Vagina (tissue), 2 donors: Measurements from ENCODE around the gene KLF3. TPM values are rescaled to one million over a fixed set of nuclear protein-coding genes. Genes with fewer than 3 reads are reported as not detected.

ENCODE experiments used
- DNase-seq, 2 donors: peaks; one replicate each; pipeline ENCODE4 v3.0.0-alpha.2; 2017; ENCODE audit errors: extremely low spot score in 2 of 2
- H3K27ac ChIP-seq: fragments of 200-600 bp; sonication (generic); one replicate; pipeline ENCODE4 v1.5.1; 2019
- H3K27me3 ChIP-seq: fragments of 200-600 bp; sonication (generic); one replicate; pipeline ENCODE4 v1.5.1; 2019
- H3K36me3 ChIP-seq, 2 donors: fragments of 200-600 bp; sonication (generic); one replicate each; pipeline ENCODE4 v1.5.1; 2017 to 2019
- H3K4me1 ChIP-seq: fragments of 200-600 bp; sonication (generic); one replicate; pipeline ENCODE4 v1.5.1; 2019
- H3K4me3 ChIP-seq, 2 donors: fragments of 200-600 bp; sonication (generic); 1 replicate in 1 of 2; 2 replicates in 1 of 2; pipeline ENCODE4 v1.5.1; 2016 to 2019
- H3K9me3 ChIP-seq: fragments of 200-600 bp; sonication (generic); one replicate; pipeline ENCODE4 v1.5.1; 2019
- CTCF ChIP-seq, 3 experiments: fragments of 450-650 bp in 2 of 3; fragments of 200-600 bp in 1 of 3; sonication (generic) in 1 of 3; IDR thresholded peaks; one replicate each; pipeline ENCODE4 v1.5.1; 2017 to 2019; ENCODE audit warnings: antibody characterized with exemption in 3 of 3, mild to moderate bottlenecking in 2 of 3, moderate library complexity in 2 of 3
- POLR2A ChIP-seq, 2 donors: fragments of 450-650 bp; IDR thresholded peaks; one replicate each; pipeline ENCODE4 v1.6.1; 2017; ENCODE audit warnings: antibody characterized with exemption in 2 of 2, mild to moderate bottlenecking in 2 of 2, moderate library complexity in 2 of 2
- POLR2AphosphoS5 ChIP-seq, 2 donors: sonication (generic); formaldehyde crosslinking; IDR thresholded peaks; one replicate each; pipeline ENCODE4 v1.9.0; 2017; ENCODE audit warnings: antibody characterized with exemption in 2 of 2, mild to moderate bottlenecking in 2 of 2, low read depth in 1 of 2; ENCODE audit not compliant: insufficient read depth in 1 of 2
- intact Hi-C: fragments of 100-400 bp; cut with DNase I; formaldehyde crosslinking; loops from one replicate; pipeline ENCODE4 v1.15.1; 2023
- total RNA-seq: library from RNA; depleted of rRNA; stranded (reverse); fragments of >200 nt; gene quantifications from one replicate; pipeline ENCODE4 v1.2.3, GENCODE V29; 2016

KLF3 gene
- total RNA-seq, 1 donor from 2014 or later, result 85.4 TPM

GRCh38 chr4:38639242-38639641 lies 24.8 kb upstream of the KLF3 start:
- H3K9me3 ChIP-seq, result no peaks in the 10 kb centered on the region
- H3K27me3 ChIP-seq, result no peaks in the 10 kb centered on the region
- DNase-seq, result no peak
- intact Hi-C loops, result no loop called here
- H3K36me3 ChIP-seq, result no peaks in the 10 kb centered on the region
- no peak overlapping the region for H3K4me3 ChIP-seq
- H3K27ac ChIP-seq, result no peak overlapping the region
- peaks cover 2% of the 10 kb centered on the region for H3K4me1 ChIP-seq
- TF ChIP-seq POLR2AphosphoS5 (IDR thresholded peaks at IDR 0.05; ENCODE audit: insufficient read depth in 1 of 2, low read depth in 1 of 2) (no peak), POLR2A (IDR thresholded peaks at IDR 0.05) (no peak)

- DNase-seq, result no peak
- Histone ChIP-seq H3K27ac (no peak overlapping the region), H3K27me3 (no peaks in the 10 kb centered on the region), H3K4me1 (no peaks in the 10 kb centered on the region), H3K9me3 (no peaks in the 10 kb centered on the region), H3K36me3 (no peaks in the 10 kb centered on the region), H3K4me3 (no peak overlapping the region)
- intact Hi-C loops, result no loop called here
- TF ChIP-seq POLR2AphosphoS5 (IDR thresholded peaks at IDR 0.05; ENCODE audit: insufficient read depth in 1 of 2, low read depth in 1 of 2) (no peak), POLR2A (IDR thresholded peaks at IDR 0.05) (no peak), CTCF (IDR thresholded peaks at IDR 0.05) (no peak)
Measured at GRCh38 chr4:38641811-38642210, 22.2 kb upstream of the KLF3 start.

- no peak overlapping the region for H3K4me3 ChIP-seq
- H3K9me3 ChIP-seq, result no peaks in the 10 kb centered on the region
- no peak for DNase-seq
- TF ChIP-seq CTCF (IDR thresholded peaks at IDR 0.05) (no peak), POLR2A (IDR thresholded peaks at IDR 0.05) (no peak), POLR2AphosphoS5 (IDR thresholded peaks at IDR 0.05; ENCODE audit: insufficient read depth in 1 of 2, low read depth in 1 of 2) (no peak)
- H3K4me1 ChIP-seq, result no peaks in the 10 kb centered on the region
- intact Hi-C loops, result no loop called here
- no peaks in the 10 kb centered on the region for H3K36me3 ChIP-seq
- no peak overlapping the region for H3K27ac ChIP-seq
- no peaks in the 10 kb centered on the region for H3K27me3 ChIP-seq
Measured at GRCh38 chr4:38644201-38644600, 19.8 kb upstream of the KLF3 start.

GRCh38 chr4:38647101-38647819 lies 16.7 kb upstream of the KLF3 start:
- Histone ChIP-seq H3K4me3 (no peak overlapping the region), H3K9me3 (no peaks in the 10 kb centered on the region), H3K27me3 (no peaks in the 10 kb centered on the region), H3K4me1 (no peaks in the 10 kb centered on the region), H3K27ac (no peak overlapping the region), H3K36me3 (no peaks in the 10 kb centered on the region)
- TF ChIP-seq POLR2AphosphoS5 (IDR thresholded peaks at IDR 0.05; ENCODE audit: insufficient read depth in 1 of 2, low read depth in 1 of 2) (no peak), CTCF (IDR thresholded peaks at IDR 0.05) (no peak), POLR2A (IDR thresholded peaks at IDR 0.05) (no peak)
- no peak for DNase-seq
- intact Hi-C loops, result no loop called here

GRCh38 chr4:38650133-38650532 lies 13.9 kb upstream of the KLF3 start:
- DNase-seq, result no peak
- H3K36me3 ChIP-seq, result no peaks in the 10 kb centered on the region
- H3K4me1 ChIP-seq, result no peaks in the 10 kb centered on the region
- H3K9me3 ChIP-seq, result no peaks in the 10 kb centered on the region
- TF ChIP-seq POLR2AphosphoS5 (IDR thresholded peaks at IDR 0.05; ENCODE audit: insufficient read depth in 1 of 2, low read depth in 1 of 2) (no peak), CTCF (IDR thresholded peaks at IDR 0.05) (no peak), POLR2A (IDR thresholded peaks at IDR 0.05) (no peak)
- intact Hi-C loops, result no loop called here
- no peak overlapping the region for H3K4me3 ChIP-seq
- H3K27ac ChIP-seq, result no peak overlapping the region
- H3K27me3 ChIP-seq, result no peaks in the 10 kb centered on the region
